ENCODE results near the gene C1orf210.

GRCh38 chr1:43284065-43284464, 1.3 kb downstream of the C1orf210 start:
- TF ChIP-seq CTCF (IDR thresholded peaks at IDR 0.05; ENCODE audit: low read depth, low read length) (no peak), EZH2phosphoT487 (IDR thresholded peaks at IDR 0.05; ENCODE audit: low read depth) (no peak)
